HG02981 (cell line): ENCODE results near the gene DENND1A.
"Not testable (repeated sequence)": the region's sequence is repeated elsewhere in the genome, so short reads cannot be mapped to it uniquely, and the experiment has no call there.

ENCODE experiments used
- ATAC-seq: cut with Tn5 transposase; IDR thresholded peaks from one replicate; pipeline ENCODE4 v1.9.1; 2021; ENCODE audit warnings: mild to moderate bottlenecking, moderate library complexity; ENCODE audit not compliant: unreplicated experiment

The DENND1A gene

GRCh38 chr9:123952641-123953495, 22.9 kb upstream of the DENND1A start:
- no peak for ATAC-seq

- ATAC-seq = no peak
These were observed 18.4 kb upstream of the DENND1A start for GRCh38 chr9:123948286-123948685.

GRCh38 chr9:123947326-123947725, 17.4 kb upstream of the DENND1A start:
- no peak for ATAC-seq

- no peak for ATAC-seq
These were observed 16.3 kb upstream of the DENND1A start for GRCh38 chr9:123946101-123946821.

- ATAC-seq = no peak
These were observed 15.6 kb upstream of the DENND1A start for GRCh38 chr9:123945532-123945931.

- not testable (repeated sequence) for ATAC-seq
These were observed 14.5 kb upstream of the DENND1A start for GRCh38 chr9:123944464-123944863.

- ATAC-seq = no peak
These were observed 13.7 kb upstream of the DENND1A start for GRCh38 chr9:123943671-123944070.

- ATAC-seq = no peak
These were observed 12.6 kb upstream of the DENND1A start for GRCh38 chr9:123942542-123942941.

GRCh38 chr9:123941524-123942070, 11.7 kb upstream of the DENND1A start:
- no peak for ATAC-seq

- no peak for ATAC-seq
These were observed 11.0 kb upstream of the DENND1A start for GRCh38 chr9:123940721-123941523.

- ATAC-seq = no peak
These were observed 8.5 kb upstream of the DENND1A start for GRCh38 chr9:123938401-123938800.

GRCh38 chr9:123936575-123936974, 6.6 kb upstream of the DENND1A start:
- not testable (repeated sequence) for ATAC-seq

GRCh38 chr9:123933440-123934212, 3.7 kb upstream of the DENND1A start:
- no peak for ATAC-seq

GRCh38 chr9:123929177-123929869, 603 bp downstream of the DENND1A start:
- ATAC-seq = peak; percentile 27

- no peak for ATAC-seq
These were observed 1.3 kb downstream of the DENND1A start for GRCh38 chr9:123928533-123929176.

- ATAC-seq = no peak
These were observed 2.0 kb downstream of the DENND1A start for GRCh38 chr9:123927625-123928532.

- no peak for ATAC-seq
These were observed 3.0 kb downstream of the DENND1A start for GRCh38 chr9:123926941-123927340.

- no peak for ATAC-seq
These were observed 4.1 kb downstream of the DENND1A start for GRCh38 chr9:123925819-123926218.
